CD4-positive, alpha-beta T cell treated with Interleukin-21 for 1 hour (primary cell): ENCODE data around the gene QSOX1.

Experiments used
- DNase-seq: peaks from one replicate; pipeline ENCODE4 v3.0.0-alpha.2; 2020

Gene QSOX1

GRCh38 chr1:180217006-180217405 lies 62.3 kb downstream of the QSOX1 start:
- DNase-seq, result no peak

- DNase-seq, result no peak
Observed at GRCh38 chr1:180218806-180219765, 64.4 kb downstream of the QSOX1 start.

GRCh38 chr1:180219776-180220175 lies 65.1 kb downstream of the QSOX1 start:
- DNase-seq, result no peak

GRCh38 chr1:180221462-180221861 lies 66.8 kb downstream of the QSOX1 start:
- DNase-seq, result no peak

GRCh38 chr1:180224902-180225301 lies 70.2 kb downstream of the QSOX1 start:
- no peak for DNase-seq

- DNase-seq, result no peak
Observed at GRCh38 chr1:180225403-180225802, 70.7 kb downstream of the QSOX1 start.

- no peak for DNase-seq
Observed at GRCh38 chr1:180227861-180228647, 73.4 kb downstream of the QSOX1 start.

GRCh38 chr1:180228648-180229482 lies 74.2 kb downstream of the QSOX1 start:
- DNase-seq, result no peak

GRCh38 chr1:180229483-180230415 lies 75.1 kb downstream of the QSOX1 start, which contains the start of gene LHX4:
TSS of gene LHX4 (plus strand) at chr1:180230264. CDS start at chr1:180230530, 266 bp downstream.
- DNase-seq, result peak; percentile 13

- DNase-seq, result no peak
Observed at GRCh38 chr1:180230416-180230790, 75.7 kb downstream of the QSOX1 start.

- DNase-seq, result no peak
Observed at GRCh38 chr1:180230791-180231505, 76.3 kb downstream of the QSOX1 start.

- DNase-seq, result no peak
Observed at GRCh38 chr1:180231506-180231921, 76.8 kb downstream of the QSOX1 start.

GRCh38 chr1:180231936-180232335 lies 77.3 kb downstream of the QSOX1 start:
- no peak for DNase-seq

- no peak for DNase-seq
Observed at GRCh38 chr1:180232521-180233043, 77.9 kb downstream of the QSOX1 start.

GRCh38 chr1:180233191-180234011 lies 78.7 kb downstream of the QSOX1 start:
- no peak for DNase-seq

- DNase-seq, result no peak
Observed at GRCh38 chr1:180234369-180235076, 79.9 kb downstream of the QSOX1 start.

- DNase-seq, result no peak
Observed at GRCh38 chr1:180235077-180235501, 80.4 kb downstream of the QSOX1 start.

GRCh38 chr1:180235502-180236239 lies 81.0 kb downstream of the QSOX1 start:
- no peak for DNase-seq
